ENCODE data around the gene FAAP20.

FAAP20 gene

DNA sequence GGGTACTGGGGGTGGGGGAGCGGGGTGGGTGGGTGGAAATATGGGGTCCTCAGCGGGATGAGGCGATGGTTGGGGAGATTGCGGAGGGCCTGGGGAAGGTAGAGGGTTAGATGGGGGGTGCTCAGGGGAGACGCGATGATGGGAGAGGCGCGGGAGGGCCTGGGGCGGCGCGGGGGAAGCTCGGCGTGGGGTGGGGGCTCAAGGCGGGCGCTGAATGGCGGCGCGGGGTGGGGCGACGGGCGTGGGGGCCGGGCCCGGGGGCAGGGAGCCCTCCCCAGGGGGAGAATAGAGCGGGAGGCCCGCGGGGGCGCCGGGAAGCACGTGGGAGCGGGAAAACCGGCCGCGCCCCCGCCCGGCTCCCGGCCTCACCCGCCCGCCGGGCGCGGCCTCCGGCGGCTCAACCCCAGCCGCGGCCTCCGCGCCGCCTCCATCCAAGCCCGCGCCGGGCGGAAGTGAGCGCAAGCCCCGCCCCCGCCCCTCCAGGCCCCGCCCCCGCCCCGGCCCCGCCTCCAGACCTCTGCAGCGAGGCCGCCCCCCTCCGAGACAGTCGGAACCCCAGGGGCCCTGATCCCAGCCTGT is at the start of gene FAAP20:
FAAP20 (minus strand) TSS at position 454 of the 579 bp plus-strand sequence; CDS start at position 431, 23 bp downstream.
- peak; percentile 75 to 77 for DNase-seq (ENCODE audit: low read depth in 2 of 2)
- TF ChIP-seq, protein P1, sequence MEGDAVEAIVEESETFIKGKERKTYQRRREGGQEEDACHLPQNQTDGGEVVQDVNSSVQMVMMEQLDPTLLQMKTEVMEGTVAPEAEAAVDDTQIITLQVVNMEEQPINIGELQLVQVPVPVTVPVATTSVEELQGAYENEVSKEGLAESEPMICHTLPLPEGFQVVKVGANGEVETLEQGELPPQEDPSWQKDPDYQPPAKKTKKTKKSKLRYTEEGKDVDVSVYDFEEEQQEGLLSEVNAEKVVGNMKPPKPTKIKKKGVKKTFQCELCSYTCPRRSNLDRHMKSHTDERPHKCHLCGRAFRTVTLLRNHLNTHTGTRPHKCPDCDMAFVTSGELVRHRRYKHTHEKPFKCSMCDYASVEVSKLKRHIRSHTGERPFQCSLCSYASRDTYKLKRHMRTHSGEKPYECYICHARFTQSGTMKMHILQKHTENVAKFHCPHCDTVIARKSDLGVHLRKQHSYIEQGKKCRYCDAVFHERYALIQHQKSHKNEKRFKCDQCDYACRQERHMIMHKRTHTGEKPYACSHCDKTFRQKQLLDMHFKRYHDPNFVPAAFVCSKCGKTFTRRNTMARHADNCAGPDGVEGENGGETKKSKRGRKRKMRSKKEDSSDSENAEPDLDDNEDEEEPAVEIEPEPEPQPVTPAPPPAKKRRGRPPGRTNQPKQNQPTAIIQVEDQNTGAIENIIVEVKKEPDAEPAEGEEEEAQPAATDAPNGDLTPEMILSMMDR (IDR thresholded peaks at IDR 0.05; ENCODE audit: low read depth, low read length), result no peak
- peak within 1 kb of the TSS; percentile 46 to 62 for H3K4me3 ChIP-seq (replicated peaks in 1 of 2; ENCODE audit: low read depth in 2 of 2, low read length in 2 of 2)

- TF ChIP-seq, protein P1 (IDR thresholded peaks at IDR 0.05; ENCODE audit: low read depth, low read length), result no peak
- H3K4me3 ChIP-seq (replicated peaks in 1 of 2; ENCODE audit: low read depth in 2 of 2, low read length in 2 of 2), result no peak overlapping the region
- no peak for DNase-seq (ENCODE audit: low read depth in 2 of 2)
Observed at GRCh38 chr1:2242814-2243725, 48.5 kb upstream of the FAAP20 start.

GRCh38 chr1:2241820-2242219 is 47.2 kb upstream of the FAAP20 start:
- TF ChIP-seq, protein P1 (IDR thresholded peaks at IDR 0.05; ENCODE audit: low read depth, low read length), result no peak
- no peak for DNase-seq (ENCODE audit: low read depth in 2 of 2)
- no peak overlapping the region for H3K4me3 ChIP-seq (replicated peaks in 1 of 2; ENCODE audit: low read depth in 2 of 2, low read length in 2 of 2)

DNA sequence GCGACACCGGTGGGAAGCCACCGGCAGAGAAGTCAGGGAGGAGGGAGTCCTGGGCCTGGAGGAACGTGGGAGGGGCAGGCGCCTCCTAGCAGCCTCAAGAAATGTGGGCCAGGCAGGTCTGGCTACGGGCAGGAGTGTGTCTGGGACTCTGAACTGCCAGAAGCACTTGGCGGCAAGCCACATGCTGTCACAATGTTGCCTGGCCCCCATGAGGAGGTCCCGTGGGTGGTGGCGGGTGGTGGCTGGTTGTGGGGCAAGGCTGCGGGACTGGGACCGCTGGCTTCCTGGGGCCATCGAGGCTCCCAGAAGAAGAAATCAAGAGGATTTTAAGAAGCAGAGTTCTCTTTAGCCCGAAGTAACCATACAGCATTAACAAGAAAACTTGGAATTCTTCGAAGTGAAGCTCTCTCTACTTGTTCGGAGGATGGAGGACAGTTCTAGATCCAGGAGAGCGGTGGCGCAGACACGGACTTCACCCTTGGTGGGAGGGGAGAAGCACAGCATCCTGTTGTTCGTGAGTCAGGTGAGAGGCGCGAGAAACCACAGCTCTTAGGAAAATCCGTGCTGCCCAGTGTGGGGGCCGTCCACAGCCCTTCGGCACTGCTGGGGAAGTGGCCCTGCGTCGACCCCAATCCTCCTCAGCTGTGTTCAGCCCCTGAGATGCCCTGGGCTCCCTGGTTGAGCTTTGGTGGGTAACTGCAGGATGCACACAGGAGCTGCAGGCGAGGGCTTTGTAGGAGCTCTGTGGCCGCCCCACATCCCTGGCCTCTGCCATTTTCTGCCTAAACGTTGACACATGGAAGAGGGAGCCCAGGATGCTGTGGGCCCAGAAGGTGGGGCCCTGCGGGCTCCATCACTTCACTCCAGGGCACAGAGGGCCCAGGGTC is 45.9 kb upstream of the FAAP20 start:
- peak; percentile 48 to 58 for DNase-seq (ENCODE audit: low read depth in 2 of 2)
- TF ChIP-seq, protein P1 (IDR thresholded peaks at IDR 0.05; ENCODE audit: low read depth, low read length), result no peak
- no peak overlapping the region for H3K4me3 ChIP-seq (replicated peaks in 1 of 2; ENCODE audit: low read depth in 2 of 2, low read length in 2 of 2)

DNA sequence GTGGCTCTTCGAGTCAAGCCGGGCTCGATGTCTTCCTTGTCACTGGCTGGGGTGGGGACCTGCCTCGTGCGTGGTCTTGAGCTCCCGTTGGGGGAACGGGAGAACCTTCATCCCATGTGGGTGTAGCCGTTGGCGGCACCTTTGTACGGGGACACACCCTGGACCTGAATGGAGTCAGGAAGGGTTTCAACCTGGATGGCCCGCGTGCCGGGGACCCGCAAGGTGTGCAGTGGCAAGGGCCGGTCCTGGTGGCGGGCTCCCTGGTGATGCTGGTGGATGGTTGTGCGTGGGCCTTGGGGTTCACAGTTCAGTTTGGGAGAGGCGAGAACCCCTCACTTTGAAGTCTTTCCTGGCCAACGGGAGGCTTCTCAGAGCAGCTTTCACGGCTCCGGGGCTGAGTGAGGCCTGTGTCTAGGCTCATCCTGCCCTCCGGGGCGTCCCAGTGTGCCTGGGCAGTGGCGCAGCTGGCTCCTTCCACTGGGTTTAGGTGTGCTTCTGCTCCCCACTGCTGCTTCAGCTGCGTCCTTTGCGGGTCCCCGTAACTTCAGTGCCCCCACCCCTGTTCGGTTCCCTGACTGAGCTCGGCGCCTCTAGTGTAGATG is 44.9 kb upstream of the FAAP20 start:
- TF ChIP-seq, protein P1 (IDR thresholded peaks at IDR 0.05; ENCODE audit: low read depth, low read length), result no peak
- H3K4me3 ChIP-seq (replicated peaks in 1 of 2; ENCODE audit: low read depth in 2 of 2, low read length in 2 of 2), result no peak overlapping the region
- no peak for DNase-seq (ENCODE audit: low read depth in 2 of 2)

- no peak for DNase-seq (ENCODE audit: low read depth in 2 of 2)
- H3K4me3 ChIP-seq (replicated peaks in 1 of 2; ENCODE audit: low read depth in 2 of 2, low read length in 2 of 2), result no peak overlapping the region
- TF ChIP-seq, protein P1 (IDR thresholded peaks at IDR 0.05; ENCODE audit: low read depth, low read length), result no peak
Observed at GRCh38 chr1:2239013-2239370, 44.4 kb upstream of the FAAP20 start.
